ENCODE results near the gene ATXN1. TPM values are rescaled to one million over a fixed set of nuclear protein-coding genes. Genes with fewer than 3 reads are reported as not detected.

ATXN1 gene
- total and polyA plus RNA-seq, 2 experiments from 2014 or later: 4.8 to 9.1 TPM

DNA sequence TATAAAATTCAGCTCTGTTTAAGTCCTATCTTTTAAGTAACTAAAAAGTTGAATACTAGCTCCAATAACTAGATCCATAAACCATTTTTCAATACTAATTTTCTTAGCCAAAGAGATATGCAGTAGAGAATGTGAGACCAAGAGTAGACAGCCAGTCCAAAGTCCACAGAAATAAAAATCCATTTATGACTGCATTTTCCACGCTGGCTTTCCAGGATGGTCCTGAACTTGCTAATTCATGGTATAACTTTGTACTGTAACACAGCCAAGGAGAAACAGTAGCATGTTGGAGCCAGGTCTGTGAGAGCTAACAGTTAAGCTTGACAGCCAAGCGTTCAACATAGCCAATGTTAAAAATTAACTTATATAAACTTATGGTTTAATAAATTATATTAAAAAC is 366.6 kb downstream of the ATXN1 start (continued):
- TF ChIP-seq, protein P1, sequence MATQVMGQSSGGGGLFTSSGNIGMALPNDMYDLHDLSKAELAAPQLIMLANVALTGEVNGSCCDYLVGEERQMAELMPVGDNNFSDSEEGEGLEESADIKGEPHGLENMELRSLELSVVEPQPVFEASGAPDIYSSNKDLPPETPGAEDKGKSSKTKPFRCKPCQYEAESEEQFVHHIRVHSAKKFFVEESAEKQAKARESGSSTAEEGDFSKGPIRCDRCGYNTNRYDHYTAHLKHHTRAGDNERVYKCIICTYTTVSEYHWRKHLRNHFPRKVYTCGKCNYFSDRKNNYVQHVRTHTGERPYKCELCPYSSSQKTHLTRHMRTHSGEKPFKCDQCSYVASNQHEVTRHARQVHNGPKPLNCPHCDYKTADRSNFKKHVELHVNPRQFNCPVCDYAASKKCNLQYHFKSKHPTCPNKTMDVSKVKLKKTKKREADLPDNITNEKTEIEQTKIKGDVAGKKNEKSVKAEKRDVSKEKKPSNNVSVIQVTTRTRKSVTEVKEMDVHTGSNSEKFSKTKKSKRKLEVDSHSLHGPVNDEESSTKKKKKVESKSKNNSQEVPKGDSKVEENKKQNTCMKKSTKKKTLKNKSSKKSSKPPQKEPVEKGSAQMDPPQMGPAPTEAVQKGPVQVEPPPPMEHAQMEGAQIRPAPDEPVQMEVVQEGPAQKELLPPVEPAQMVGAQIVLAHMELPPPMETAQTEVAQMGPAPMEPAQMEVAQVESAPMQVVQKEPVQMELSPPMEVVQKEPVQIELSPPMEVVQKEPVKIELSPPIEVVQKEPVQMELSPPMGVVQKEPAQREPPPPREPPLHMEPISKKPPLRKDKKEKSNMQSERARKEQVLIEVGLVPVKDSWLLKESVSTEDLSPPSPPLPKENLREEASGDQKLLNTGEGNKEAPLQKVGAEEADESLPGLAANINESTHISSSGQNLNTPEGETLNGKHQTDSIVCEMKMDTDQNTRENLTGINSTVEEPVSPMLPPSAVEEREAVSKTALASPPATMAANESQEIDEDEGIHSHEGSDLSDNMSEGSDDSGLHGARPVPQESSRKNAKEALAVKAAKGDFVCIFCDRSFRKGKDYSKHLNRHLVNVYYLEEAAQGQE (IDR thresholded peaks at IDR 0.05; ENCODE audit: unreplicated experiment): no peak
- TF ChIP-seq ZNF114 (CRISPR knock-in tag; IDR thresholded peaks at IDR 0.05): no peak
- no peak for TF ChIP-seq NANOG (IDR thresholded peaks at IDR 0.05; ENCODE audit: borderline replicate concordance)
- TF ChIP-seq EZH2phosphoT487 (IDR thresholded peaks at IDR 0.05; ENCODE audit: unreplicated experiment): no peak

DNA sequence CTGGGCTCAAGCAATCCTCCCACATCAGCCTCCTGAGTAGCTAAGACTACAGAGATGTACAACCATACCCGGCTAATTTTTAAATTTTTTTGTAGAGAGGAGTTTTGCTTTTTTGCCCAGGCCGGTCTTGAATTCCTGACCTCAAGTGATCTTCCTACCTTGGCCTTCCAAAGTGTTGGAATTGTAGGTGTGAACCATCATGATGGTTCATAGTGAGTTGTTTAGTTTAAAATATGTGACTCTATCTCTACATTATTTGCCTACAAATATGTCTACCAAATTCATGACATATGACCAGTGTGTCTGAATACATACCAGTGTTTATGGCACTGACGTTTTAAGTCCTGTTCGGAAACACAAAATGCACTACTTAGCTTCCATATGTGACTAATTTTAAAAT is 367.9 kb downstream of the ATXN1 start:
- H3K9me3 Mint-ChIP-seq: no peaks in the 10 kb centered on the region
- H3K36me3 Mint-ChIP-seq (ENCODE audit: low read depth): no peaks in the 10 kb centered on the region
- H3K27ac Mint-ChIP-seq: no peak overlapping the region
- H3K27me3 ChIP-seq (ENCODE audit: insufficient read depth): no peaks in the 10 kb centered on the region
- no peak for ATAC-seq
- no peak overlapping the region for H3K4me3 Mint-ChIP-seq
- no peak overlapping the region for H3K27ac ChIP-seq (ENCODE audit: low read depth)
- DNase-seq (ENCODE audit: low spot score): no peak
- H3F3A ChIP-seq (replicated peaks; ENCODE audit: low read depth): no peaks in the 10 kb centered on the region
- no peaks in the 10 kb centered on the region for H3K27me3 Mint-ChIP-seq (ENCODE audit: insufficient read depth, low read depth, poor library complexity)
- TF ChIP-seq NANOG (IDR thresholded peaks at IDR 0.05; ENCODE audit: borderline replicate concordance) (no peak), ZNF114 (CRISPR knock-in tag; IDR thresholded peaks at IDR 0.05) (no peak)
- TF ChIP-seq, protein P2, sequence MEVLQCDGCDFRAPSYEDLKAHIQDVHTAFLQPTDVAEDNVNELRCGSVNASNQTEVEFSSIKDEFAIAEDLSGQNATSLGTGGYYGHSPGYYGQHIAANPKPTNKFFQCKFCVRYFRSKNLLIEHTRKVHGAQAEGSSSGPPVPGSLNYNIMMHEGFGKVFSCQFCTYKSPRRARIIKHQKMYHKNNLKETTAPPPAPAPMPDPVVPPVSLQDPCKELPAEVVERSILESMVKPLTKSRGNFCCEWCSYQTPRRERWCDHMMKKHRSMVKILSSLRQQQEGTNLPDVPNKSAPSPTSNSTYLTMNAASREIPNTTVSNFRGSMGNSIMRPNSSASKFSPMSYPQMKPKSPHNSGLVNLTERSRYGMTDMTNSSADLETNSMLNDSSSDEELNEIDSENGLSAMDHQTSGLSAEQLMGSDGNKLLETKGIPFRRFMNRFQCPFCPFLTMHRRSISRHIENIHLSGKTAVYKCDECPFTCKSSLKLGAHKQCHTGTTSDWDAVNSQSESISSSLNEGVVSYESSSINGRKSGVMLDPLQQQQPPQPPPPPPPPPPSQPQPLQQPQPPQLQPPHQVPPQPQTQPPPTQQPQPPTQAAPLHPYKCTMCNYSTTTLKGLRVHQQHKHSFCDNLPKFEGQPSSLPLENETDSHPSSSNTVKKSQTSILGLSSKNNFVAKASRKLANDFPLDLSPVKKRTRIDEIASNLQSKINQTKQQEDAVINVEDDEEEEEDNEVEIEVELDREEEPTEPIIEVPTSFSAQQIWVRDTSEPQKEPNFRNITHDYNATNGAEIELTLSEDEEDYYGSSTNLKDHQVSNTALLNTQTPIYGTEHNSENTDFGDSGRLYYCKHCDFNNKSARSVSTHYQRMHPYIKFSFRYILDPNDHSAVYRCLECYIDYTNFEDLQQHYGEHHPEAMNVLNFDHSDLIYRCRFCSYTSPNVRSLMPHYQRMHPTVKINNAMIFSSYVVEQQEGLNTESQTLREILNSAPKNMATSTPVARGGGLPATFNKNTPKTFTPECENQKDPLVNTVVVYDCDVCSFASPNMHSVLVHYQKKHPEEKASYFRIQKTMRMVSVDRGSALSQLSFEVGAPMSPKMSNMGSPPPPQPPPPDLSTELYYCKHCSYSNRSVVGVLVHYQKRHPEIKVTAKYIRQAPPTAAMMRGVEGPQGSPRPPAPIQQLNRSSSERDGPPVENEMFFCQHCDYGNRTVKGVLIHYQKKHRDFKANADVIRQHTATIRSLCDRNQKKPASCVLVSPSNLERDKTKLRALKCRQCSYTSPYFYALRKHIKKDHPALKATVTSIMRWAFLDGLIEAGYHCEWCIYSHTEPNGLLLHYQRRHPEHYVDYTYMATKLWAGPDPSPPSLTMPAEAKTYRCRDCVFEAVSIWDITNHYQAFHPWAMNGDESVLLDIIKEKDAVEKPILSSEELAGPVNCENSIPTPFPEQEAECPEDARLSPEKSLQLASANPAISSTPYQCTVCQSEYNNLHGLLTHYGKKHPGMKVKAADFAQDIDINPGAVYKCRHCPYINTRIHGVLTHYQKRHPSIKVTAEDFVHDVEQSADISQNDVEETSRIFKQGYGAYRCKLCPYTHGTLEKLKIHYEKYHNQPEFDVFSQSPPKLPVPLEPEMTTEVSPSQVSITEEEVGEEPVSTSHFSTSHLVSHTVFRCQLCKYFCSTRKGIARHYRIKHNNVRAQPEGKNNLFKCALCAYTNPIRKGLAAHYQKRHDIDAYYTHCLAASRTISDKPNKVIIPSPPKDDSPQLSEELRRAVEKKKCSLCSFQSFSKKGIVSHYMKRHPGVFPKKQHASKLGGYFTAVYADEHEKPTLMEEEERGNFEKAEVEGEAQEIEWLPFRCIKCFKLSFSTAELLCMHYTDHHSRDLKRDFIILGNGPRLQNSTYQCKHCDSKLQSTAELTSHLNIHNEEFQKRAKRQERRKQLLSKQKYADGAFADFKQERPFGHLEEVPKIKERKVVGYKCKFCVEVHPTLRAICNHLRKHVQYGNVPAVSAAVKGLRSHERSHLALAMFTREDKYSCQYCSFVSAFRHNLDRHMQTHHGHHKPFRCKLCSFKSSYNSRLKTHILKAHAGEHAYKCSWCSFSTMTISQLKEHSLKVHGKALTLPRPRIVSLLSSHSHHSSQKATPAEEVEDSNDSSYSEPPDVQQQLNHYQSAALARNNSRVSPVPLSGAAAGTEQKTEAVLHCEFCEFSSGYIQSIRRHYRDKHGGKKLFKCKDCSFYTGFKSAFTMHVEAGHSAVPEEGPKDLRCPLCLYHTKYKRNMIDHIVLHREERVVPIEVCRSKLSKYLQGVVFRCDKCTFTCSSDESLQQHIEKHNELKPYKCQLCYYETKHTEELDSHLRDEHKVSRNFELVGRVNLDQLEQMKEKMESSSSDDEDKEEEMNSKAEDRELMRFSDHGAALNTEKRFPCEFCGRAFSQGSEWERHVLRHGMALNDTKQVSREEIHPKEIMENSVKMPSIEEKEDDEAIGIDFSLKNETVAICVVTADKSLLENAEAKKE (CRISPR knock-in tag; IDR thresholded peaks at IDR 0.05): no peak
- no peaks in the 10 kb centered on the region for H3K36me3 ChIP-seq (ENCODE audit: insufficient read depth)
- peaks cover 2% of the 10 kb centered on the region; the same call in 1 of the 3 replicates for H3K4me1 Mint-ChIP-seq
- no peak overlapping the region for H3K4me2 ChIP-seq
- no peak overlapping the region for H3K4me3 ChIP-seq
- no peak overlapping the region for H2AFZ ChIP-seq
- no peaks in the 10 kb centered on the region for H3K79me2 ChIP-seq (replicated peaks; ENCODE audit: insufficient read depth)
- H4K20me1 ChIP-seq (replicated peaks; ENCODE audit: insufficient read depth): no peaks in the 10 kb centered on the region
- H3K9me2 ChIP-seq (ENCODE audit: insufficient read depth): no peaks in the 10 kb centered on the region
- peaks cover 5% of the 10 kb centered on the region; the same call in 1 of the 2 replicates for H3K4me1 ChIP-seq (ENCODE audit: insufficient read depth)

Measured in GM23338 (cell line).